Ramos (cell line): ENCODE measurements around the gene ZMIZ1.

Experiments used
- in situ Hi-C: fragments of 300-500 bp; cut with MboI; formaldehyde crosslinking; loops from one replicate; pipeline ENCODE4 v1.14.3; 2022; ENCODE audit warnings: low sequenced_read_pairs; ENCODE audit not compliant: unreplicated experiment

The ZMIZ1 gene

DNA sequence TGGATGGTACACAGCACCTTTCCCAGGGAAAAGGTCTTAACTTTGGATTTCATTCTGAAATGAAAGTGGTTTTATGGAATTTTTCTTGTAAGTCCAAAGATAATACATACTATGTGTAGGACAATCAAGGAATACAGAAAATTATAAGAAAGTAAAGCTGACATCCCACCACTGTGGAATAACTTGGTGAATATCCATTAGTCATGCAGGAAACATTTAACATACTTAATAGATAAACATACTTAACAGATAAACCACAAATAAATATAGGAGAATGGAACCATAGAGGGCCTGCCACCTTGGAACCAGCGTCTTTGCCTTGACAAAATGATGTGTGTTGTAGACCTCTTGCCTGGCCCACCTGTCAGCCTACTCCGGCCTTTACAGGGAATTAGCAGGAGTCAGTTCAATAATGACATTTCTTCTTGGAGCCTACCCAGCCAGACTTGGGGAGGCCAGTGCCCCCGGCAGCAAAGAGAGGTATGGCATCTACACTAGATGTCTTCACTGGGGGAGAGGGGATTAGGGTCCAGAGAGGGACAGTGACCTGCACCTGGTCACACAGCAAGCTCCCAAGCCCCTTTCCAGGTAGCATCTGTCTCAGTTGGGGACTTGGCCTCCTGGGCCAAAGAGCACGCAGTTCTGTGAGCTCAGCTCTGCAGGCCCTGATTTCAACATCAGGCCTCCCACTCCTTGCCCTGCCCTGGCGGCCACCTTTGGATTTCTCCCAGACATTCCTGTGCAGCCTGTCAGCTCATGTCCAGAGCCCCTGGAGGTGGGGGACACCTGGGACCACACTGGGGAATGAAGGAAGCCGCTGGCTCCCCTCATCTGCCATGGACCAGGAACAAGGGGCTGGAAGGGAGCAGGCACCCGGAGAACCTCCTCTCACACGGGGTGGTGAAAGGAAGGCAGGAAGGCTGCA is 165.9 kb downstream of the ZMIZ1 start:
- in situ Hi-C loops: no loop called here

DNA sequence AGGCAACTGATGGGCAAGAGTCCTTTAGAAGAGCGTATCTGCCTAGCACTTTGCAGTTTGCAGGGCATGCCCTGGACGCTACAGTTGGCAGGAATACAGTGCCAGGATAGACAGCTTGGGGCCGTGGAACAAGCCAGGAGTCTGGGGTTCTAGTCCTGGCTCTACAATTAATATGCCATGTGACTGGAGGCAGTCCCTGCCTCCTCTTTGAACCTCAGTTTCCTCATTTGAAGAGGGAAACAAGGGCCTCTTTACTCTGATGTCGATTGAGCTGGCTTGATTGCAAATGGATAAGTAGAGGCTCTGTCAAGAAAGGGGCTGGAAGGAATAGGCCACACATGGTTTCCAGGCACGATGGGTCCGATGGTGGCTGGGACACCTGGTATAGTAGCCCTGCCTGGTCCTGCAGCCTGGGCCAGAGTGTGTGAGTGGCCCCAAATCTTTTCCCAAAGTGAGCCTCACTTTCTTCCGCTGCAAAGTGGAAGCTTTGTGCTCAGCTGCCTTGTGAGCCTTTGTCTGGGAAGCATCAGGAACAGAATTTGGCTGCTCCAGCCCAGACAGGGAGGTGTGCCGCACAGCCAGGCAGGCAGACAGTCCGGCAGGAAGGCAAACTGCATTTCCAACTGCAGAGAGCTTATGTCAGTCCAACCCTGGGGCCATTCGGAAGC is 167.1 kb downstream of the ZMIZ1 start:
- in situ Hi-C loops: no loop called here

DNA sequence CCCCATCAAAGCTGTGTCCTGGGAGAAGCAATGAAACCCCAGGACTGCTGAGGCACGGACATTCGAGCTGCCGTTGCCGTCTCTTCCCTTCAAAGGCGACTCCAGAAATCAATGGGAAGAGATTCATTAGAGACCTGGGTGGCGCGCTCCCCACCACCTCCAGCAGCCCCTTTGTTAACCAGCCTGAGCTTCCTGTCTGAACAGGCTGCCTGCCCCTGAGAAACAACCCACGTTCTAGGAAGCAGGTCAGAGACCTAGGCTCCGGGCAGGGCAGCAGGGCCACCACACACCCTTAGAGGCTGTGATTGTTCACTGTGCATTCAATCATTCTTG is 167.6 kb downstream of the ZMIZ1 start:
- in situ Hi-C loops: no loop called here

DNA sequence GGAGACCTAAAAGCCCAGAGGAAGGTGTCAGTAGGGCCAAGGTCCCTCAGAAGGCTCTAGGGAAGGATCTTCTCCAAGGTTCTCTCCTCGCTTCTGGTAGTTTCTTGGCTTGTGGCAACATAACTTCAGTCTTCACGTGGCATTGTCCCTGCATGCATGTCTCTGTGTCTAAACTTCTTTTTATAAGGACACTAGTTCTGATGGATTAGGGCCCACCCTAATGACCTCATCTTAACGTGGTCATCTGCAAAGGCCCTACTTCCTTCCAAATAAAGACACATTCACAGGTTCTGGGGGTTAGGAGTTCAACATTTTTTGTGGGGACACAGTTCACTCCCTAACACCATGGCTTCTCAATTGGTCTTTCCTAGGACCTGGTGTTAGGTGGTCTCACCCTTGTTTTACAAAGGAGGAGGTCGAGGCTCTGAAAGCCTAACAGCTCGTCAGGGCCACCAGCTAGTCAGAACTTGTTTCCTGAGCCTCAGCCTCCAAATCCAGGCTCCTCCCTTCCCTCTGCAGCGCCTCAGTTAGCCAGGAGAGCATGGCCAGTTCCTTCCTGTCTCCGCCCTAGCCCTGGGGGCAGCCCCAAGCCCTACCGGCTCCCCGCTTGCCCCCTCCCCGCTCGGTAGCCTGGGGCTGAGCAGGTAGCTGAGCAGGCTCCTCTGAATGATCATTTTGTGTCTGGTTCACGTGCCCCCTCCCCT is 168.8 kb downstream of the ZMIZ1 start:
- in situ Hi-C loops: no loop called here

DNA sequence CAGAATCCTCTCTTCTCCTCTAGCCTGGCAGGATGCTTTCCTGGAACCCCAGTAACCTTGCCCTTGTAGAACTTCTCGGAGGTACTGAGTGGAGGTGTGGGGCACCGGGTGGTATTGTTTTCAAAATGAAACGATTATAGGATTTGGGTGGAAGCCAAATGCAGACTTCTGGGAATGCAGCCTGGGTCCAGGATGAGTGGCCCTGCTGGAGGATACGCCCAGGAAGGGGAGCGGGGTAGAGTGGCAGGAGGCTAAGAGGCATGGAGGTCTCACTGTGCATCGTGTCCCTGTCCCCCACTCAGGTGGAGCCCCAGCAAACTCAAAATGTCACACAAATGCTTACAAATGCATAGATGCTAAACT is 169.4 kb downstream of the ZMIZ1 start:
- in situ Hi-C loops: no loop called here

DNA sequence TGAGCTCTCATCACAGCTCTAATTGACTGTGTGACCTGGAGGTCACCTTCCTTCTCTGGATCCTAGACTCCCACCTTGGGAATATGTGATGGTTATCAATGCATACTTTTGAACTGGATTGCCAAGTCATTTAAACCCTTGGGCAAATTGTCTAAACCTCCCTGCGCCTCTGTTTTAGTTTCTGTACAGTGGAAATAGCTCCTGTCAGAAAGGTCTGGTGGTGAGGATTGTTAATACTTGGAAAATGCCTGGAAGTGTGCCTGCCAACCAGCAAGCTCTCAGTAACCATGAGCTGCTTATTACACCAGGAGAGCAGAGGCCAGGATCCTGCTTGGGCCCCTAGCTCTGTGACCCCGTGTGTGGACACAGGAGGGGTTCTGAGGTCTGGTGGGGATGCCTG is 169.8 kb downstream of the ZMIZ1 start:
- in situ Hi-C loops: no loop called here

DNA sequence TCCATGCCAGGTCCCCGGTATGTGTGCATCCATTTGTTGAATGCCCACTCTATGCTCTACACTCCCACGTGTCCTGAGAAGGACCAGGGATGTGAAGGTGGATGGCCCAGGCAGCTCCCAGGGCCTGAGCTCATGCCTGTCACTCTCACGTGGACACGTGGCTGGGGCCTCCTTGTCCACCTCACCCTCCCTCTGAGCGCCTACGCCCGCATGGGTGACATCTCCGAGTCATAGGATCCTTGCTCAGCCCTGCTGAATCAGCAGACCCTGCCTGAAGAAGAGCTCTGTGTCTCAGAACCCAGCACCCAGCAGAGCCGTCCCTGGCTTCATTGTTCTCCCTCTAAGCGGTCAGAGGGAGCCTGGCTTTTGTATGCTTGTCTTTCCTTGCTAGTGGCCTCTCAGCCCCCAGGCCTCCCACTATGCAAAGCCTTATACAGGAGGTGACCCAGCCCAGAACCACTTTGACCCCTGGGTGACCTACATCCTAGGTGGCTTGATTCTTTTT is 170.6 kb downstream of the ZMIZ1 start:
- in situ Hi-C loops: no loop called here

DNA sequence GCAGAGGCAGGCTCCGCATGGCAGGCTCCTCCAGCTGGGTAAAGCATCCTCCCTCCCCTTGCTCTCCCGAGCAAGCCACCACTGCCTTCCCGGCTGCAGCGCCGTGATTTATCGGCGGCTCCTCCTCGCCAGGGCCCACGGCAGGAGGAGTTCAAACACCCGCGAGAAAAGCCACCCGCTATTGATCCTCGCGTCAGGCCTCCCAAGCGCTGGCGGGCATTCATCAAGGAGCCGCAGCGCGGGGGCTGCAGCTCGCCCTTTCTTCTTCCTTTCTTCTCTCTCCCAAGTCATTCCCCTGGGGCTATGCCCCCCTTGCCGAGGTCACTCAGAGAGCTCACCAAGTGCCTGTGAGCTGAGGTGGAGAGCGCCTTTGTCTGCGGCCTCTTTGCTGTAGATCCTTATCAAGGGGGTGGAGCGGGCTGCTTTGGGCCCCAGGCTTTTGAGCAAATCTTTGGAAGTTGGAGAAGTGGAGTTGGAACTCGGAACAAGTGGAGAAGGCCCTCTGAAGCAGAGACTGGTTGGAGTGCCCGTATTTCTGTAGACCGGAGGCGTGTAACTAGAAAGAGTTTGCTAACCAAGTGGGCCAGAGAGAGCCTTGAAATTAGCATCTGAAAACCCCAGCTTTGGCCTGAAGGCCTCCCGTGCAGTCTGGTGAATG is 171.3 kb downstream of the ZMIZ1 start:
- in situ Hi-C loops: no loop called here

DNA sequence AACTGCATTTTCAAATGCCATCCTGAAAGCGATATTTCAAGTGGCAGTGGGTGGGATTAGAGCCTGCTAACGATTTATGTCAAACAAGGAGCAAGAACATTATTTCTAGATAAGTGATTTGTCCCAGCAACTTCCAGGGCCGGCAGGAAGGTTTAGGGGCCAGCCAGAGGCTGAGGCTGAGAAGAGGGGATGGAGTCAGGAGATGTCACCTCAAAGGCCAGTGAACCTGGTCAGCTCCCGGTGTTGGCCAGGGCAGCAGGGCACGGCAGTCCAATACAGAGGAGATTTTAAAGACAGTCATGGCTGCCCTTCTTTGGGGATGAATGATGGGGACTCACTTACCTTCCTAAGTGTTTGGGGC is 172.8 kb downstream of the ZMIZ1 start:
- in situ Hi-C loops: no loop called here

DNA sequence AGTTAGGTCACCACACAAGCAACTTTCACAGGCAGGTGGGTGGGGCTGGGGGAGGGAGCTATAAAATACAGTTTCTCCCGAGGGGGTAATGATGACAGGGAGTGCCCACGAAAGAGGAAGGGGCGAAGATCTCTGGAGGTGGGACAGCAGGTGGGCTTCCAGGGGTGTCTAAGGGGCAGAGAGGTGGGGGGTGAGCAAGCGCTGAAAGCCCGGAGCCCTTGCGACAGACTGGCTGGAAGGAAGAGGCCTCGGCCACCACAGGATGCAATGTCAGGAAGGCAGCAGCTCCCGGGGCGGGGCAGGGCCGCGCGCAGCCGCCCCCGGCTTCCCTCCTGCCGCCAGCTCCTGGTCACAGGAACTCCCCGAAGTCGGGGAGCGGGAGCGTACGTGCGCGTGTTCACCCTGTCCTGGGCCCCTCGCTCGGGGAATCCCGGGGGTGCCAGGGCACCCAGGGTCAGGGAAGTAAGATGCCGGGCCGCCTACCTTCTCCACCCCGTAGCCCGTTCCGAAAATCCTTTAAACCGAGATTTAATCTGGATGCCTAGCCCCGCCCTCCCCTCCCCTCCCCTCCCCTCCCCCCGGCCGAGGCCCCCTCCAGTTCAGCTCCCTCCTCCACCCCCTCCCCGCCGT is 173.3 kb downstream of the ZMIZ1 start:
- in situ Hi-C loops: no loop called here

DNA sequence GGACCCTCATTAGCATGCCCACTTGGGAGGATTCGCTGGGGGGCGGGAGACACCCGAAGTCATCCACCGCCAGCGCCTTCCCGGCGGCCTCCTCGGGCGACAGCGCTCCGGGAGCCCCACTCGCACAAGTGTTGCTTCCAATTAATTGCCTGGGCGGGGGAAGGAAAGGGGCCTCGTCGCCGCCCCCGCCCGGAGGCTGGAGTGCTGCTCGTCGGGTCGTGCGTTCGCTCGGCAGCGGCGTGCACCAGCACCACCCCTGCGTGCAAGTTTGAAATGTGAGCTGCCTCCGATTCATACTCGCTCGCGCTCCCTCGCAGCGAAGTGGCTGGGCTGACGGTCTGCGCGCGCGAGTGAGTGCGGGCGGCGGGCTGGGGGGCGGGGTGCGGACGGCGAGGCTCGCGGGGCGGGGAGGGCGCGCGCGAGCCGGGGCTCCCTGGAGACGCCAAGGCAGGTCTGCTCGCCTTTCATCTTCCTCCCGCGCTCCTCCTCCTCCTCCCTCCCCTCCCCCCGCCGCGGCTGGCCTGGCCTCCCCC is 173.9 kb downstream of the ZMIZ1 start:
- in situ Hi-C loops: no loop called here

DNA sequence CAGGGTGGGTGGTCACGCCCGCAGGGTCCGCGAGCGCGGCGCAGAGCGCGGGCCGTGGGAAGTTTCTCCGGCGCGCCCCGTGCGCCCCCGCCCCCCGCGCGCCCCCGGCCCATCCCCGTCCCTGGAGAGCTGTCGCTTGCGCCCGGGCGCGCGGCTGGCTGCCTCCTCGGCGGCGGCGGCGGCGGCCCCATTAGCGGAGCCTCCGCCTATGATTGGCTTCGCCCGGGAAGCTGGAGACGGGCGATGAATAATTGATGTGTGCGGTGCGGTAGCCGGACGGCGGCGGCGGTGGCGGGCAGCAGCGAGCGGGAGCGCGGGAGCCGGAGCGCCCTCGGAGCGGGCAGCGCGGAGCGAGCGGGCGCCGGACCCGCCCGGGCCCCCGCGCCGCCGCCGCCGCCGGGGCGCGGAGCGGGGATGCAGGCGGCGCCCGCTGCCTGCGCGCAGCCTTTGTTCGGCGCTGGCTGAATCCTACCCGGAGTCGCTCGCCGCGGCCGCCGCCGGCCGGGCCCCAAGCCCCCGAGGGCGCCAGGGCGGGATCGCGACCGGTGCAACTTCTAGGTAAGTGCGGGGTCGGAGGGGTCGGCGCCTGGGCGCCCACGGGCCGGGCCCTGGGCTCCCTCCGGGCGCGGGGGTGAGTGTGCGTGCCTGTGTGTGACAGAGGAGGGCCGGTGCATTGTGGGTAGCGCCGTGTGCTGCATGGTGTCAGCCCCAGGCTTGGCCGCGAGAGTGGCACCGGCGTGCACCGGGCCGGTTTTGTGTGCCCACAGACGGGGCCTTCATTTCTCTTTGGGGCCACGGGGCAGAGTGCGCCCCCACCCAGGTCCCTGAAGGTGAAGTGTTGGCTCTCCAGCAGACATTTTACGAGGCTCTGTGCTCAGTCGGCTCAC is 174.7 kb downstream of the ZMIZ1 start:
- in situ Hi-C loops: no loop called here

DNA sequence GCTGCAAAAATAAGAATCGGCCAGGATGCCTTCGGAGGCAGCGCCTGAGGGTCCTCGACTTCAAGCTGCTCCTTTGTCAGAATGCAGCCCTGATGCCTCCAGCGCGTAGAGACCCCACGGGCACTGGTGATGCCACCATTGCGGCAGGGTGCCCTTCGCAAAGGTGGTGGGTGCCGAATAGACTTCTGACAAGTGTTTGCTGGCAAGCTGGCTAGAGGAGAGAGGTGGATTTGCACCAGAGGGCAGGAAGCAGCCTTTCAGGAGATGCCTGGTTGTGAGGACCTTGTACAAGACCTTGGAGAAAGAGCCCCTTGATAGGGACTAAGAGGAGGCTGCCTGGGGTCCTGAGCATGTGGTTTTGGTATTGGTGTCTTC is 175.3 kb downstream of the ZMIZ1 start:
- in situ Hi-C loops: no loop called here

DNA sequence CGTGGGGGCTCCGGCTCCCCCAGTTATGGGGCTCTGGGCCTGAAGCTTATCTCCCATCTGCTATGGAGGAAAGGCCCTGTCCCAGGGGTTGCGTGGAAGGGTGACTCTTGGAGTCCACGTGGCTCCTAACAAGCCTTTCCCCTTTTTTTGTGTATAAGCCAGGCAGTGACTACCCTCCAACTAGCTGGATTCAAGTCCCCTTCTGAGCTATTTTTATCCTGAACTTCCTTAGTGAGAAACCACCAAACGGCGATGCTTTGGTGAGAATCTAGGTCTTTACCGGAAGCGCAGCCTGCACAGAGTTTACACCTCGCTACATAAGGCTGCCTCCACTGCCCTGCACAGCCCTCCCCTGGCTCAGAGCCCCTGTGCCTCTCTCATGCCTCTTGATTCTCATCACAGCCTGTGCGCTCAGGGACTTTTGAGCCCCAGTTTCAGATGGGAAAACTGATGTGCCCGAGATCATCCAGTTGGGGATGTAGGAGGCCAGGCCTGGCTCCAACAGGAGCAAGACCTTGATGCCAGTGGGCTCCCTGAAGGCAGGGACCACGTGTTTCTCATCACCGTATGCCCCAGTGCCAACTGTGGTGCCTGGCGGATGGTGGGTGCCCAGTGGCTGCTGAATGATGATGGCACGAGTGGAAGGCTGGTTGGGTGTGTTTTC is 176.2 kb downstream of the ZMIZ1 start:
- in situ Hi-C loops: no loop called here

DNA sequence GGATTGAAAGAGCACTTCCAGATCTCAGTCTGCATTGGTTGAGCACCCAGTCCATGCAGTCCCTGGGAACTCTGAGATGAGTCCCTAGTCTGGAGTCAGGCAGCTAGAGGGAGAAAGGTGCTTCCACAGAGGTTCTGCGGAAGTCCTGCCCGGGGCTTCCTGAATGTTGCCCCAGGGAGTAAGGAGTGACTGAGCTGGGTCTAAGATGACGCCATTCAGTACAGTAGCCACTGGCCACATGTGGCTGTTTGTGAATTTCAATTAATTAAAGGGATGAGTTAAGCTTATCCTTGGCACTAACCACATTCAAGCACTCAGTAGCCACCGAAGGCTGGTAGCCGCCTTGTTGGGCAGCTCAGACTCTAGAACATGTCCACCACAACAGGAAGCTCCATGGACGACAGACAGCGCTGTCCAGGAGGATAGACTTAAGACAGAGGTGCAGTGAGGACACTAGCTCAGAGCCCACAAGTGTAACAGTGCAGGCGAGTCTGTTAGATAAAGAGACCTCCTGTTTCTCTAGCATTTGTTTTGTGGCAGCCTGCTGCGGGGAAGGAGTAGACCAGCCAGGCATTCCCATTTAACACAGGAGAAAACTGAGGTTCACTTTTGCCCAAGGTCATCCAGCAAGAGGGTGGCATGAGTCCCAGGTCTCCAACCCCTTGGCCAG is 176.9 kb downstream of the ZMIZ1 start:
- in situ Hi-C loops: no loop called here

DNA sequence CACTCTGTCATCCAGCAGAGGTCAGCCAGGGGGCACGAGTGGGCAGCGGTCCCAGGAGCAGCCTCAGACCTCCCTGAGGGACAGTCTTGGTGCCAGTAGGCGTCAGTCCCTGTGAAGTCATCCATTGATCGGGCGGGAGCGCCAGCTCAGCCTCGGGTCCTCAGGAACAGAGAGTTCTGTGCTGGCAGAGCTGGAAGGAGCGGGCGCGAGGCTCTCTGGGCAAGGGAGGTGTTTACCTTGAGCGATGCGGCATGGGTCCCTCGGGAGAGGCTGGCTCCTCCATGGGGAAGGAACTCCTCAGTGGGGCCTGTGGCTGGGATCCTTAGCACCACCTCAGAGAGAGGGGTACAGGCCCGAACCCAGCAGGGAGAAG is 177.4 kb downstream of the ZMIZ1 start:
- in situ Hi-C loops: no loop called here

DNA sequence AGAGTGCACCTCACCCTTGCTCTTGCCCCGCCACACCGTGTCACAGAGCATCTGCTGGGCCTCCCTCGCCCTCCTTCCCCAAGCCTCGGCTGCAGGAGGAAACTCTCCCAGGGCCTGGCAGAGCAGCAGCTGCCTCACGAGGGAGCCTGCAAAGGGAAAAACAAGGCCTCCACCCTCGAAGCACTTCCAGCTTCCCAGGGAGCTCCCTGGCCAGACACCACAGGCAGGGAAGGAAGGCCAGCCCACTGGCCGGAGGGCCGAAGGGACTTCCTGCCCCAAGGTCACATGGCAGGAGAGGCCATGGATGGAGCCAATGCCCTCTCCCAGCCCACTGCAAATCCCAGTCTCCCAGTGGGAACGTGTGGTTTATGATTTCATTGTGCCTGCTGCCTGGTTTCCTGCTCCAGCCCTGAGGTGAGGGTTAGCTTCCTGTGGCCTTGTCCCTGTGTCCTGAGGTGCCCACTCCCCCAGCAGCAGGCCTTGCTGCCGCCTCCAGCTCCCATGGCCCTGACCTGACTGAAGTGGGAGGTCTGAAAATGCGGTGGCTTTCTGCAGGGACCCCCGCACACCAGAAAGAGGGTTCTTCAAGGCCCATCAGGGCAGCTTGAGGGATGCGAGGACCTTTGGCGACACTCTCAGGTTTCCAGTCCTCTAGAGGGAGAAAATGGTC is 178.0 kb downstream of the ZMIZ1 start:
- in situ Hi-C loops: no loop called here
